DOHH2 (cell line): ENCODE measurements around the gene LARP6.

Experiments
- H3F3A ChIP-seq: fragments of 200-600 bp; sonication (generic), shearing (Covaris generic); 2 replicates; pipeline ENCODE4 v1.6.0; 2016; ENCODE audit warnings: antibody characterized with exemption, mild to moderate bottlenecking; ENCODE audit not compliant: control insufficient read depth, insufficient read depth
- H3K27ac ChIP-seq: fragments of 200-600 bp; sonication (generic); 2 replicates; pipeline ENCODE4 v1.5.1; 2014; ENCODE audit warnings: low read depth, mild to moderate bottlenecking, low read length, moderate library complexity
- H3K27me3 ChIP-seq: fragments of 200-600 bp; sonication (generic); 2 replicates; pipeline ENCODE4 v1.6.1; 2014; ENCODE audit warnings: mild to moderate bottlenecking, low read length, mixed read lengths; ENCODE audit not compliant: control insufficient read depth
- H3K36me3 ChIP-seq: fragments of 200-600 bp; sonication (generic); 2 replicates; pipeline ENCODE4 v1.6.1; 2014; ENCODE audit warnings: mild to moderate bottlenecking, low read length, moderate library complexity, mixed read lengths; ENCODE audit not compliant: control insufficient read depth
- H3K4me1 ChIP-seq: fragments of 200-600 bp; sonication (generic); 2 replicates; pipeline ENCODE4 v1.6.1; 2014; ENCODE audit warnings: mild to moderate bottlenecking, low read length, mixed read lengths; ENCODE audit not compliant: control insufficient read depth
- H3K4me2 ChIP-seq: fragments of 200-600 bp; sonication (generic); 2 replicates; pipeline ENCODE4 v1.6.0; 2014; ENCODE audit warnings: mild to moderate bottlenecking, low read length, moderate library complexity
- H3K4me3 ChIP-seq: fragments of 200-600 bp; sonication (generic); 2 replicates; pipeline ENCODE4 v1.5.1; 2014; ENCODE audit warnings: mild to moderate bottlenecking, low read length, mixed read lengths
- H3K79me2 ChIP-seq: fragments of 200-600 bp; sonication (generic); 2 replicates; pipeline ENCODE4 v1.6.1; 2014; ENCODE audit warnings: mild to moderate bottlenecking, low read length, mixed read lengths; ENCODE audit not compliant: control insufficient read depth
- H3K9me2 ChIP-seq: fragments of 200-600 bp; sonication (generic); replicated peaks from 2 replicates; pipeline ENCODE4 v1.6.1; 2014; ENCODE audit warnings: mild to moderate bottlenecking, low read length, mixed read lengths; ENCODE audit not compliant: control insufficient read depth
- H3K9me3 ChIP-seq: fragments of 200-600 bp; sonication (generic); 2 replicates; pipeline ENCODE4 v1.6.1; 2014; ENCODE audit warnings: antibody characterized with exemption, low read length, mixed read lengths; ENCODE audit not compliant: control insufficient read depth, insufficient read depth
- H4K20me1 ChIP-seq: fragments of 200-600 bp; sonication (generic); 2 replicates; pipeline ENCODE4 v1.6.0; 2014; ENCODE audit warnings: low read depth, mild to moderate bottlenecking, antibody characterized with exemption, low read length, moderate library complexity; ENCODE audit not compliant: control insufficient read depth, insufficient read depth
- EZH2phosphoT487 ChIP-seq: fragments of 200-600 bp; sonication (generic); IDR thresholded peaks from 2 replicates; pipeline ENCODE4 v1.6.1; 2017; ENCODE audit warnings: borderline replicate concordance, mild to moderate bottlenecking, antibody characterized with exemption, low read length, moderate library complexity, mixed read lengths
- TF ChIP-seq, protein P1 (sequence below): fragments of 200-600 bp; sonication (generic); IDR thresholded peaks from one replicate; pipeline ENCODE4 v1.5.1; 2014; ENCODE audit warnings: antibody characterized with exemption, mild to moderate bottlenecking, low read depth, low read length; ENCODE audit not compliant: poor library complexity, severe bottlenecking

LARP6 gene

GRCh38 chr15:70834999-70835398 lies 19.0 kb downstream of the LARP6 start:
- Histone ChIP-seq H3K9me3 (no peaks in the 10 kb centered on the region), H3K9me2 (no peaks in the 10 kb centered on the region), H4K20me1 (no peaks in the 10 kb centered on the region), H3F3A (no peaks in the 10 kb centered on the region), H3K4me2 (no peak overlapping the region), H3K27me3 (peaks cover 3% of the 10 kb centered on the region; the same call in 1 of the 2 replicates), H3K36me3 (no peaks in the 10 kb centered on the region), H3K4me3 (no peak overlapping the region), H3K27ac (no peak overlapping the region), H3K79me2 (no peaks in the 10 kb centered on the region), H3K4me1 (no peaks in the 10 kb centered on the region)
- TF ChIP-seq, protein P1, sequence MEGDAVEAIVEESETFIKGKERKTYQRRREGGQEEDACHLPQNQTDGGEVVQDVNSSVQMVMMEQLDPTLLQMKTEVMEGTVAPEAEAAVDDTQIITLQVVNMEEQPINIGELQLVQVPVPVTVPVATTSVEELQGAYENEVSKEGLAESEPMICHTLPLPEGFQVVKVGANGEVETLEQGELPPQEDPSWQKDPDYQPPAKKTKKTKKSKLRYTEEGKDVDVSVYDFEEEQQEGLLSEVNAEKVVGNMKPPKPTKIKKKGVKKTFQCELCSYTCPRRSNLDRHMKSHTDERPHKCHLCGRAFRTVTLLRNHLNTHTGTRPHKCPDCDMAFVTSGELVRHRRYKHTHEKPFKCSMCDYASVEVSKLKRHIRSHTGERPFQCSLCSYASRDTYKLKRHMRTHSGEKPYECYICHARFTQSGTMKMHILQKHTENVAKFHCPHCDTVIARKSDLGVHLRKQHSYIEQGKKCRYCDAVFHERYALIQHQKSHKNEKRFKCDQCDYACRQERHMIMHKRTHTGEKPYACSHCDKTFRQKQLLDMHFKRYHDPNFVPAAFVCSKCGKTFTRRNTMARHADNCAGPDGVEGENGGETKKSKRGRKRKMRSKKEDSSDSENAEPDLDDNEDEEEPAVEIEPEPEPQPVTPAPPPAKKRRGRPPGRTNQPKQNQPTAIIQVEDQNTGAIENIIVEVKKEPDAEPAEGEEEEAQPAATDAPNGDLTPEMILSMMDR: no peak
- no peak for TF ChIP-seq EZH2phosphoT487

DNA sequence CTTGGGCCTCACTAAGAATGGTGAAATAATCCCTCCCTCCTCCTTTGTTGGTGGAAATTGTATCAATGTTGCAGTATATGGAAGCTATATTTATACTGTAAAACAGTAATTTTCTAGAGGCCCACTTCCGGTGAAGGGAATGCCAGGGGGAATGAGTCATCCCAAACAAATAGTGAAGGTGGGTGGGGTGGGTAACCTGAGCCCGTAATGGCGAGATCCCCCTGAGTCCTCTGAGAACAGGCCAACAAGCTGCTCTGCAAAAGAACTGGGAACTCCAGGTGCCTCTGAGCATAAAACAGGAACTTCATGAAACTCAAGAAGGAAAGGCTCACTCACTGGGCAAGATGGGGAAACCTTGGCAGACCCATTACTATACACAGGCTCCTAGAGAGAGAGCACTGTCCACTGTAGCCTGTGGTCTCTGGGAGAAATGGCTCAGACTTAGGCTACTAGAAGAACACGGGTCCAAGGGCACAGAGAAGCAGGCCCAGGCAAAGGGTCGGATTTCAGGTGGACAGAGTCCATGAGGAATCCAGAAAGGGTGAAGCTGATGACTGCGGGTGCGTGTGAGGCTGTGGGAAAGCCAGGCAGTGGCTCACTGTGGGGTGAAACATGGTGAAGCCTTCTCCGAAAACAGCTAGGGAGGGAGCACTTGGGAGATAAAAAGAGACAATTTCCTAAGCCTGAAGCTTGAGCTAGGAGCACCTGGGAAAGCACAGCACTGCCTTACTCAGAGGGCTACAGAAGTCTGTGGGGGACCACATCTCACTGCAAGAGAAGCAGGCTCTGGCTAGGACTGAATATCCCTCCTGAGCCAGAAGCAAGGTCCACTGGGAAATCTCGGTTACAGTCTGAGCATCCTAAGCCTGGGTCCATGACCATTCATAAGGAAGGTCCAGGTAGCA lies 19.8 kb downstream of the LARP6 start:
- Histone ChIP-seq H3K4me3 (no peak overlapping the region), H3F3A (no peaks in the 10 kb centered on the region), H3K4me2 (no peak overlapping the region), H3K27me3 (peaks cover 3% of the 10 kb centered on the region; the same call in 1 of the 2 replicates), H3K9me3 (no peaks in the 10 kb centered on the region), H3K79me2 (no peaks in the 10 kb centered on the region), H3K27ac (no peak overlapping the region), H3K36me3 (no peaks in the 10 kb centered on the region), H3K4me1 (no peaks in the 10 kb centered on the region), H4K20me1 (no peaks in the 10 kb centered on the region), H3K9me2 (no peaks in the 10 kb centered on the region)
- TF ChIP-seq EZH2phosphoT487: no peak
- TF ChIP-seq, protein P1: no peak

DNA sequence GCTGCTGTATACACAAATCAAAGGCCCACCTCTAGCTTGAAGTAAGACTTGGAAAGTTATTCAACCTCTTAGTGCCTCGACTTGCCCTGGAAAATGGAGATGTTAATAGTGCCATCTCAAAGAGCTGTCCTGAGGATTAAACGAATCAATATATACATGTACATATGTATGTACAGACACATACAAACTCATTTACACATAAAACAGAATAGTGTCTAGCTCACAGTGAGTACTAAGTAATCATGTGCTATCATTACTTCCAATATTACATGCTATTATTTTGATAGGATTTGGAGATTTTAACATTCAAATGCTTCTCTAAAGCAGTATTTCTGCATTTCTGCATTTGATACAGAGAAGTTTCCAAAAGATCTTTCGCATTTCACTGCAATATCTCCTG lies 20.5 kb downstream of the LARP6 start:
- TF ChIP-seq, protein P1: no peak
- TF ChIP-seq EZH2phosphoT487: no peak
- Histone ChIP-seq H3K27ac (no peak overlapping the region), H3K36me3 (no peaks in the 10 kb centered on the region), H3K9me3 (no peaks in the 10 kb centered on the region), H3F3A (no peaks in the 10 kb centered on the region), H4K20me1 (no peaks in the 10 kb centered on the region), H3K9me2 (no peaks in the 10 kb centered on the region), H3K79me2 (no peaks in the 10 kb centered on the region), H3K4me2 (no peak overlapping the region), H3K4me3 (no peak overlapping the region), H3K27me3 (peaks cover 3% of the 10 kb centered on the region; the same call in 1 of the 2 replicates), H3K4me1 (no peaks in the 10 kb centered on the region)
